Peyer's patch (tissue), 4 donors: Measurements from ENCODE around the gene GORASP1. TPM values are rescaled to one million over a fixed set of nuclear protein-coding genes. Genes with fewer than 3 reads are reported as not detected.

Source experiments
- DNase-seq, 3 donors: peaks; one replicate each; pipeline ENCODE4 v3.0.0-alpha.2; 2017 to 2019
- H3K27ac ChIP-seq, 4 donors: fragments of 200-600 bp; sonication (generic); one replicate each; pipeline ENCODE4 v1.5.1; 2016 to 2019
- H3K27me3 ChIP-seq, 2 donors: fragments of 200-600 bp; sonication (generic); one replicate each; pipeline ENCODE4 v1.5.1; 2019
- H3K36me3 ChIP-seq, 3 donors: fragments of 200-600 bp; sonication (generic); one replicate each; pipeline ENCODE4 v1.5.1; 2016 to 2019
- H3K4me1 ChIP-seq, 4 donors: fragments of 200-600 bp; sonication (generic); one replicate each; pipeline ENCODE4 v1.5.1; 2016 to 2019
- H3K4me3 ChIP-seq, 4 donors: fragments of 200-600 bp; sonication (generic); 1 replicate in 3 of 4; 2 replicates in 1 of 4; pipeline ENCODE4 v1.5.1; 2016 to 2019; ENCODE audit warnings: mild to moderate bottlenecking in 1 of 4
- H3K9me3 ChIP-seq, 4 donors: fragments of 200-600 bp; sonication (generic); one replicate each; pipeline ENCODE4 v1.5.1; 2016 to 2019; ENCODE audit warnings: mild to moderate bottlenecking in 1 of 4
- POLR2A ChIP-seq, 2 donors: fragments of 450-650 bp; IDR thresholded peaks; one replicate each; pipeline ENCODE4 v1.5.1; 2017; ENCODE audit warnings: antibody characterized with exemption in 2 of 2, mild to moderate bottlenecking in 2 of 2, moderate library complexity in 2 of 2
- total RNA-seq, 4 donors: library from RNA; depleted of rRNA; stranded (reverse); fragments of >200 nt; gene quantifications; one replicate each; pipeline ENCODE4 v1.1.0, GENCODE V29; 2016
- TF ChIP-seq, protein P1 (sequence below), 6 experiments: fragments of 450-650 bp in 4 of 6; fragments of 200-600 bp in 2 of 6; sonication (generic) in 1 of 6; IDR thresholded peaks; one replicate each; pipeline ENCODE4 v1.5.1; 2017 to 2019; ENCODE audit warnings: antibody characterized with exemption in 6 of 6, mild to moderate bottlenecking in 3 of 6, moderate library complexity in 1 of 6

GORASP1 gene
- total RNA-seq, 4 donors from 2014 or later = 85.8 to 145 (median 128) TPM

DNA sequence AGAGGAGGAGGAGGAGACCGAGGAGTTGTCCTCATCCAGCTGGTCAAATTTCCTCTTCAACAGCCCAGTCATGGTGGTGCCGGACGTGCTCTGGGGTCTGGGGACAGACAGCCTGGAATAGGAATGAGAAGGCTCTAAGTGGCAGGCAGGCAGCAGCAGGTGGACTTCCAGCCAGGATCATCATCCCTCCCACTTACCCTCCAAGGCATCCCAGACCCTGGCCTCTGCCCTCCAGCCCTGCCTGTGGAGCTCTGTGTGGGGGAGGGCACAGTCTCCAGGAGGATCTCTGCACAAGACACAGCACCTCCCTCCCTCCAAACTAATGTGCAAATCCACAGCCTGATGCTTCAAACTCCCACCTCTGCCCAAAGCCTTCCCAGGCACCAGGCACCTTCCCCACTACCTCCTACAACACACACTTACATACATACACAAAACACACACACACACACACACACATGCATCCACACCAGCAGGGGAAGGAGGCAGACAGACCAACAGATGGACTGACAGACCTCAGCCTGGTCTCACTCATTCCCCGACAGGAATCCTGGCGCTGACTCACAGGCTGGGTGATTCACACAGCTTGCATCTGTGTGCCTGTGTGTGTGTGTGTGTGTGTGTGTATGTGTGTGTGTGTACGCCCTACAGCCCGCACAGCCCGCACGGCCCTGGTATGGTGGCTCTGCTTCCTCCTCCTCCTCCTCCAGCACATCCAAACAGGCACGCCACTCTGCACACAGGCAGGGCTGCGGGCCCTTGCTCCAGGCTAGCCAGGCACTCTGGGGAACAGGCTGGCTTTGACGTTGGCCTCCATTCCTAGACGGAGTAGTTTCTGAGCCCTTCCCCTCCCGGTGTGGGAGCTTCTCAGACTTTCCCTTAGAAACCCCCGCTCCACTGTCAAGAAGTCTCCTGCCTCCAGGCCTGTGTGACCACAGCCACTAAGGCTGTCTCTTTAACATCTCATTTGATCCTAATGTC, 39.5 kb upstream of the GORASP1 start:
- Histone ChIP-seq H3K27me3 (no peaks in the 10 kb centered on the region), H3K4me3 (peak overlapping the region; percentile 20 to 41 (median 30)), H3K4me1 (peaks cover 5 to 77% (median 58%) of the 10 kb centered on the region in 4 donors), H3K36me3 (peaks cover 0 to 47% (median 0%) of the 10 kb centered on the region in 3 donors), H3K27ac (peak overlapping the region; percentile 81 to 100 (median 86)), H3K9me3 (no peaks in the 10 kb centered on the region)
- DNase-seq = peak; percentile 68 to 92 (median 86)
- TF ChIP-seq POLR2A (IDR thresholded peaks at IDR 0.05) = peak in 1 of 2 donors; percentile 63
- TF ChIP-seq, protein P1, sequence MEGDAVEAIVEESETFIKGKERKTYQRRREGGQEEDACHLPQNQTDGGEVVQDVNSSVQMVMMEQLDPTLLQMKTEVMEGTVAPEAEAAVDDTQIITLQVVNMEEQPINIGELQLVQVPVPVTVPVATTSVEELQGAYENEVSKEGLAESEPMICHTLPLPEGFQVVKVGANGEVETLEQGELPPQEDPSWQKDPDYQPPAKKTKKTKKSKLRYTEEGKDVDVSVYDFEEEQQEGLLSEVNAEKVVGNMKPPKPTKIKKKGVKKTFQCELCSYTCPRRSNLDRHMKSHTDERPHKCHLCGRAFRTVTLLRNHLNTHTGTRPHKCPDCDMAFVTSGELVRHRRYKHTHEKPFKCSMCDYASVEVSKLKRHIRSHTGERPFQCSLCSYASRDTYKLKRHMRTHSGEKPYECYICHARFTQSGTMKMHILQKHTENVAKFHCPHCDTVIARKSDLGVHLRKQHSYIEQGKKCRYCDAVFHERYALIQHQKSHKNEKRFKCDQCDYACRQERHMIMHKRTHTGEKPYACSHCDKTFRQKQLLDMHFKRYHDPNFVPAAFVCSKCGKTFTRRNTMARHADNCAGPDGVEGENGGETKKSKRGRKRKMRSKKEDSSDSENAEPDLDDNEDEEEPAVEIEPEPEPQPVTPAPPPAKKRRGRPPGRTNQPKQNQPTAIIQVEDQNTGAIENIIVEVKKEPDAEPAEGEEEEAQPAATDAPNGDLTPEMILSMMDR (IDR thresholded peaks at IDR 0.05) = peak in 2 of 6 experiments; percentile 2 to 14

DNA sequence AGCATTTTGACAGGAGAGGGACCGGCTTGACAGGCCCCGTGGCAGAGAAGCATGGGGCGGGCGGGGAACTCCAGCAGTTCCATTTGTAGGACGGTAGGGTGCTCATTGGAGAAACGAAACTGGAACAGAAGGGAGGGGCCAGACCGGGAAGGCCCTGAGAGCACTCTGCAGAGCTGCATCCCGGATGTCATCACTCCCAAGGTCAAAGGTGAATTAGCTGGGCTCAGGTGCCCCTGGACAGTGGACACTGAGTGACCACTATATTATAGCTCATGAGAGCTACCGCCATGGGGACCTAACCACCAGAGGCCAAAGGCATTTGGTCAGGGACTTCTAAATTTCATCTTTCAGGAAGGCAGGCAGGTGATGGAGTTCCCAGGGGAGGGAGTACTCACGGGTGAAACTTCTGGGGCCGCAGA, 38.7 kb upstream of the GORASP1 start:
- H3K4me3 ChIP-seq = no peak overlapping the region
- peaks cover 5 to 77% (median 58%) of the 10 kb centered on the region in 4 donors for H3K4me1 ChIP-seq
- H3K27me3 ChIP-seq = no peaks in the 10 kb centered on the region
- H3K9me3 ChIP-seq = no peaks in the 10 kb centered on the region
- TF ChIP-seq POLR2A (IDR thresholded peaks at IDR 0.05) = no peak
- TF ChIP-seq, protein P1 (IDR thresholded peaks at IDR 0.05) = peak in 4 of 6 experiments; percentile 26 to 63 (median 62)
- peak in 2 of 3 donors; percentile 77 to 84 for DNase-seq
- H3K36me3 ChIP-seq = peaks cover 0 to 47% (median 0%) of the 10 kb centered on the region in 3 donors
- H3K27ac ChIP-seq = peak overlapping the region; percentile 81 to 100 (median 86)

DNA sequence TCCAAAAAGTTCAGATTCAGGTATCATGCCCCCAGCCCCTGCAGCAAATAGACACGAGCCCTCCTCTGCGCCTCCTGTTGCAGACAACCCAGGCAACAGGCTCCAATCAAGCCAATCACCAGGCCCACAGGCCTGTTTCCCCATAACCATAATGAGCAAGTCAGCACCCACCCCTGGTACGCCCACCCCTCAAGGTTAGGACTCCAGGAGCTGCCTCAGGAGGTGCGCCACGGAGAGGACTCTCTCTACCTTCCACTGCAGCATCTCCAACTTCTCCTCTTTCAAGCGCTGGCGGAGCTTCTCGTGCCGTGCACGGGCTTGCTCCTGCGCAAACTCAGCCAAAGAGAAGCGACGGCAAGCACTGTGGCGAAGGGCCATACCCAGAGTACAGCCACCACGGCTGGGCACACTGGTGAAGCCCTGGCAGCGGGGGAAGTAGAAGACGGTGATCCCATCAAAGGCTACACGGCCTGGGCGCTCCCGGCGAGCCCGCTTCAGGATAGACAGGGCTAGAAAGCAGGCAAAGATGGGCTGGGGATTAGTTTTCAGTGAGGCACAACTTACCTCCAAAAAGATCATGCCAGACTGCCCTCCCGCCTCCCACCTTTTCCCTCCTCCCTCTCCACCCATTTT, 37.4 kb upstream of the GORASP1 start:
- Histone ChIP-seq H3K4me3 (no peak overlapping the region), H3K9me3 (no peaks in the 10 kb centered on the region), H3K27me3 (no peaks in the 10 kb centered on the region), H3K27ac (no peak overlapping the region), H3K36me3 (peaks cover 0 to 55% (median 0%) of the 10 kb centered on the region in 3 donors), H3K4me1 (peaks cover 5 to 74% (median 48%) of the 10 kb centered on the region in 4 donors)
- TF ChIP-seq POLR2A (IDR thresholded peaks at IDR 0.05) = no peak
- TF ChIP-seq, protein P1 (IDR thresholded peaks at IDR 0.05) = no peak
- peak in 1 of 3 donors; percentile 47 for DNase-seq

- TF ChIP-seq, protein P1 (IDR thresholded peaks at IDR 0.05) = no peak
- TF ChIP-seq POLR2A (IDR thresholded peaks at IDR 0.05) = no peak
- Histone ChIP-seq H3K9me3 (no peaks in the 10 kb centered on the region), H3K27ac (no peak overlapping the region), H3K36me3 (peaks cover 0 to 55% (median 0%) of the 10 kb centered on the region in 3 donors), H3K4me1 (peaks cover 5 to 67% (median 43%) of the 10 kb centered on the region in 4 donors), H3K4me3 (no peak overlapping the region), H3K27me3 (no peaks in the 10 kb centered on the region)
- DNase-seq = peak in 2 of 3 donors; percentile 44 to 45
These were observed 36.8 kb upstream of the GORASP1 start for GRCh38 chr3:39144095-39144747.
